ENCODE results near the gene CASP5.
A peak's percentile ranks its signal among the peaks of the same experiment; 100 is the strongest.
"Not testable (repeated sequence)": the region's sequence is repeated elsewhere in the genome, so short reads cannot be mapped to it uniquely, and the experiment has no call there.

Gene CASP5

DNA sequence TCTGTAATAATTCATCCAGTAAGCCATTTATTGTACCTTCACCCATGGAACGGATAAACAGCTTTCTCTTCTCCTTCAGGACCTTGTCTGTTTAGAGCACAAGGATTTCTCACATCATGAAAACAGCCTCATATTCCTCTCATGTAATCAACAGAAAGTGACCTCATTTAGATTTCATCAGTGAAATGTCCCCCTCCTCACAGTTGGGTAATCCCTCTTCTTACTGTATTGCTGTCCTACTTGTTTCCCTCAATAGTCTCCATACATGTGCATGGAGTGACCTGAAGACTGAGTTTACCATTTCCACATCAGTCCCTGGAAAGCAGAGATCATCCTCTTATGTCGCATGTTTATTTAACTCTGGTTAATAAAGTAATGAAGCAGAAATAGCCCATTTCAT lies 11.4 kb upstream of the CASP5 start:
- DNase-seq (ENCODE audit: insufficient read length, low spot score); FAIRE-seq: not testable (repeated sequence)

DNA sequence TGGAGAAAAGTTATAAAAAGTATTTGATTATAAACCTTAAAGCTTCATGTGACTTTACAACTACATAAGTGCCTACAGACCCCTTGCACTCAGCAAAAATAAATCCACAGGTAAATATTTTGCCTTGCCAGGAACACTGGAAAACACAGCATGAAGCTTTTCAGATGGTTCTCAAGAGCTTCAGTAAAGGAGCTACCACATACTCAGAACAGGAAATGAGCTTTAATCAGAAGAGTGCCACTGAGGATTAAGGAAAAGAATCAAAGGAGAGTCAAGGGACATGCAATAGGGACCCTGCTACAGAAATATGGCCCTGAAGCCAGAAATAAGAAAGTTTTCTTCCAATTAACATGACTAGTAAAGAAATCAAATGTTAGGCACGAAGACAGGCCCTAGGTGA lies 10.8 kb upstream of the CASP5 start:
- DNase-seq (ENCODE audit: insufficient read length, low spot score) (no peak), FAIRE-seq (no peak)

DNA sequence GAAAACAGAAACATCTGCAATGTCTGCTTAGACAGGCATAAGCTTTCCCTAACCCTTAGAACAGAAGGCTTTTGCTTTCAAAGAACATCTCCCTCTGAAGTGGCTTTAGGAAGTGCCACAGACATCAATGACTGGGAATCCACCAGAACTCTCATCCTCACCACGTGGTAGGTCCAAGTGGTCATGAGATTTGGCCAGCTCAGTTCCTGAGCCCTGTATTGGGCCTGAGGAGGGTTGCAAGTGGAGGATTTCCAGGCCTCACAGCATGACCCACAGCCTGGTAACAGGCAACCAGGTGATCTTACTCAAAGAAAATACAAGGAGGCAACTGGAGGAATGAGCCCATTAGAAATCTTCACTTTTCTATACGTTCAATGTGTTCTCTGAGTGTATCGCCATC lies 10.4 kb upstream of the CASP5 start:
- no peak for DNase-seq (ENCODE audit: insufficient read length, low spot score)
- FAIRE-seq, result no peak

DNA sequence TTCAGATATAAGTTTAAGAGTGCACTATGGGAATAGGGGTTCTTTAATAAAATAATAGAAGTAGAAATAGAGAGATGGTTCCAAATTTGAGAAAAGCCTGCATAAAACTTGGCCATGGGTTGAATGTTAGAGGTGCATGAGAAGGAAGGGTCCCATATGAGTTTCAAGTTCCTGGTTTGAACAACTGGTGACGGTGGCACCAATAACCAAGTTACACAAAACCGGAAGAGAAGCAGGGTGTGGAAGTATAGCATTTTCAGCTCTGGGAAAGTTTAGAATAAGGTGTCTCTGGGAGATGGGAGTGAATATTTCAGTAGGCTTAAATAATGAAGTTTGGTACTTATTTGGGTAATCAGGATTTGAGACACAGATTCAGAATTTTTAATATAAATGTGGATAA lies 9.5 kb upstream of the CASP5 start:
- FAIRE-seq, result no peak
- no peak for DNase-seq (ENCODE audit: insufficient read length, low spot score)

DNA sequence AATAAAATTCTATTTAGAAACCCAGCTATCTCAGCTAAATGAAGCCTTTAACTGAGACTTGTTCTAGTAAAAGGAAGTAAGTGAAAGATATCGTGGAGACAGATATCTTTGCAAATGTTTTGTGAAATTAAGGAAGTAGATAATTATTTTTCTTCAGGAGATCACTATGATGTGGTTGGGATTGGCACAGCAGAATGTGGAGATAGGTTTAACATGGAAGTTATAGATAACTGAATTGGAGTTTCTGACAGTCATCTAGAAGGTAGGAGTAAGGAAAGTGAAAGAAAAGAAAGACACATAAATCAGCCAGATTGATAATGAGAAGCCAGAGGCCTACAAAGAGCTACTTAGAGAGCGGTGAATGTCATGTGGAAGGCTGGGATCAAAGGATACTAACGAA lies 4.7 kb upstream of the CASP5 start:
- FAIRE-seq, result no peak
- DNase-seq (ENCODE audit: insufficient read length, low spot score), result no peak

DNA sequence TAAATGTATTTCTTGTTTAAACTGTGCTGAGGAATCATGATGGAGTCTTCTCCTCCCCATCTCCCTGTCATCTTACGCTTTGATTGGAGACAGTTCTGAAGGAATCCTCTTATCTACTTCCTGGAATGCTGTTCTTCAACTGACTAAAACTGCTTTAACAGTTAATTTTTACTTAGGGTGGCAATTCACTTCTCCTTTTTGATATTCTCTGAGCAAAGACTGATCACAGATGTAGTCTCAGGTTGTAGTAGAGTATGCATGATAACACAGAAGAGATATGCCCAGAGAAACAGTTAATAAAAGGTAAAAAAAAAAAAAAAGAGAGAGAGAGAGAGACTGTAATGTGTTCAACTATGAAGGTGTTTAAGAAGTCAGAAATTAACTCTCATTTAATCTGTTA lies 1.4 kb upstream of the CASP5 start:
- no peak for FAIRE-seq
- DNase-seq (ENCODE audit: insufficient read length, low spot score), result no peak

DNA sequence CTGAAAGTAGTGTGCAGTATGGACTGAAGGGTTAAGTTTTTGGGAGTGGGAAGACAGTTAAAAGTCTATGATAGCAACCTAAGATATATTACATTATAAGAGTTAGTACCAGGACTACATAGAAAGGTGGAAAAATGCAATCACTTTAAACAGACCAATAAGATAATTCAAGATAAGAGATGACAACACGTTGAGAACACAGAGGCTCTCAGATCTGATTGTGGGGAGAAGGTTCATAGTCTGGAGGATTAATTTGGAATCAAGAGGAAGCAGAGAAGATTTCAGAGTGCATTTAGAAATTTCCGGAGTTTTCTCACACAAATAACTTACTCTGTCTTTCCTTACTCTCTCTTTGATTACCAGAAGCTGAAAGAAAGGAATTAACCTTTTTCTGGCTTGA lies 441 bp downstream of the CASP5 start:
- FAIRE-seq, result peak; percentile 49

DNA sequence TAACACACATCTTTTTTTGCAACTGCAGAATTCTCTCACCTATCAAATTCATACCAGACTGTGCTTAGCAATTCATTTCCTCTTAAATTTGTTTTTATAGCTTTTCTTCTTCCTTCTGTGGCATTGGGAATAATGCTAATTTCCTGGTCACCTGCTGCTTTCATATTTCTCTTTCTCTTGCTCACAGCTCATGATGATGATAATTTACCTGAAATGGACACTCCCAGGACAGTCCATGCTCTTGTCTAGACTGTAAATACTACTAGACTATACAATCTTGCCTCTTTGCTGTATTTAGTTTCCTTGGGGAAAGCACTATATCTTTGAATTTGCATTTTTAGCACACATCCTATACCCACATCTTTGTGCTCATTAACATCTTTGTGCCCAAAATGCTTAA lies 15.5 kb downstream of the CASP5 start:
- no peak for DNase-seq (ENCODE audit: insufficient read length, low spot score)
- no peak for FAIRE-seq

More for the DNA sequence above, 441 bp downstream of the CASP5 start:
- no peak for DNase-seq (ENCODE audit: insufficient read length, low spot score)

DNA sequence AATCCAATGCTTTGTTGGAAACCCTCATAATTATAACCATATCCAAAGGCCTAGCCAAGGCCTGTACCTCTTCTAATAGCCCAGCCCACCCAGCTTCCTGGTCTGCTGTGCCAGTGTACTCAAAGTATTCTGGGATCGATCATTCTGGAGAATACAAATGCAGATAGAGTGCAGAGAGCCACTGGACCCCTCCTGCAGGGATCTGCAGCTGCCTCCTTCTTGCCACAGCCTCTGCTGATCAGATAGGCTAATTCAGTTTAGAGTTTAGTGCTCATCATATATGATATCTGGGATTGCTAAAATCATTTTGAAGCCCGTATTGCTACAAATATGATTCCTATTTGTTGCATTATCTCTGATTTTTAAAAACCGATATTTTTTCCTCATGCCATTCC lies 17.5 kb downstream of the CASP5 start:
- no peak for FAIRE-seq
- DNase-seq (ENCODE audit: insufficient read length, low spot score), result no peak

DNA sequence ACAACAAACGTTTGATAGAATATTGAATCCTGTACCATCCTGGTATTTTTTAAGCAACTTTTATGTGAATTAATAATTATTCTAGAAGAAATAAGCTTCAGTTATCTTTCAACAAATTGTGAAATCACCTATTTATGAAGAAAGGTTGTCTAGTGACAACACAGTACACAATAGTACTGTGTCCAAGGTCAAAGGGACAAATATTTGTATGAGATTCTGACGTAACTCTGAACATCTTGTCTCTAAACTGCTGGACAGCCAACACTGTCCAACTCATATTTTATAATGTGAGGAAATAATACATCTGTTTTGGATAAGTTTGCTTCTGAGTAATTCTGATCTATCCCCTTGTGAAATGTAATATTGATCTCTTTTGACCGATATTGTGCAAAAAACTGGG lies 18.9 kb downstream of the CASP5 start:
- peak; percentile 16 for FAIRE-seq
- DNase-seq (ENCODE audit: insufficient read length, low spot score), result no peak

DNA sequence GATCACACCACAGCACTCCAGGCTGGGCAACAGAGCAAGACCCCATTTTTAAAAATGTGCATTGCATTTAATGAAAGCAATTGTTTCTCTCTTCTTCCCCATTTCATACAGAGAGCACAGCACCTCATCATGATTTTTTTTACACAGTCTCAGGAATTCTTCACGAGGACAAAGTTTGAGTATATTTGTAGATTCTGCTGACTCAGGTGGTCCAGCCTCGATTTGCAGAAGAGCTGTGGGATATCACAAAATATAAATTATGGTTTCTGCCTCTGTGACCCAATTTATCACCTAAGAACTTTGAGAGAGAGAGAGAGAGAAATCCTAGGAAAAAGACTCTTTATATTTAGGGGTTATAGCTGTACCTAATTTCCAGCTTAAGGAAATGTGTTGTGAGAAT lies 19.8 kb downstream of the CASP5 start:
- DNase-seq (ENCODE audit: insufficient read length, low spot score) (no peak), FAIRE-seq (no peak)

DNA sequence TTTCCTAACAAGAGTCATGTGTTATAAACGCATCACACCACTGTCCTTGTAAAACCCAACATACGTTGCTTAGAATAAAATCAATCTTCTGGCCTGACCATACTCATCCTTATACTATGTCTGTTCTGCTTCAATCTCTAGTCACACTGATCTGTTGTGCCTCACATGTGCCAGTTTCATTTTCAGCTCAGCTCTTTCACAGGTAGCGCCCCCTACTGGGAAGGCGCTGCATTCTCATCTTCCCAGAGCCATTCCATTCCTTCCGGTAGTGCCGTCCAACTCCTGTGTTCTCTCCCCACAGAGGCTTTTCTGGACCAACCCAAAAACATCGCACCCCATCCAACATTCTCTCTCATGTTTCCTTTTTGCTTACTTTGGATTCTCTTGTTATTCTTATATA lies 22.2 kb downstream of the CASP5 start:
- FAIRE-seq, result no peak
- DNase-seq (ENCODE audit: insufficient read length, low spot score), result no peak

DNA sequence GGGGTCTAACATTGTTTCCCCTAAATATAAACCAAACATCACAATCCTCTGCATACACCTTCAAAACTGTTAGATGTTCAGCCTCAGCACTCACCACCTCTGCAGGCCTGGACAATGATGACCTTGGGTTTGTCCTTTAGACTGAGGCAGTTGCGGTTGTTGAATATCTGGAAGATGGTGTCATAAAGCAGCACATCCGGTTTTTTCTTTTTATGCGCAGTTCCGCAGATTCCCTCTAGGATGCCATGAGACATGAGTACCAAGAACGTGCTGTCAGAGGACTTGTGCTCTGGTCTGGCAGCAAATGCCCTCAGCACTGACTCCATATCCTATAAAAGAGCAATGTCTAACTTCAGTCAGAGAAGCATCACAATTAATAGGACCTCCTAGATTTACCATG lies 22.8 kb downstream of the CASP5 start:
- peak; percentile 10 for DNase-seq (ENCODE audit: insufficient read length, low spot score)
- FAIRE-seq, result peak; percentile 80

DNA sequence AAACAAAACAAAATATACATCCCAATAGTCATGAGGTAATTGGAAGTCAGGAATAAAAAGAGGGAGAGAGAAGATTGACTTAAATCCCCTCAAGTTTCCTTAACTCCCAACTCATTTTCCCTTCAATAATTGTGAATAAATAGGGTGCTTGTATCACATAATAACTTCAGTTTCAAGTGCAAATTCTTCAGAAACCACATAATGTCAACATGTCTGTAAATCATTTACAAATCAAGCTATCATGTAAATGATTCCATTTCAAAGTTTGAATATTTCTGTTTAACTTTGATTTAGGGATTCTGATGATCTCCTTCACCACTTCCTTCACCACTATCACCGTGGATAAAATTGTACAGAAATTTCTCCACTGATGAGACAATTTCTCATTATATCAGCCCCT lies 23.2 kb downstream of the CASP5 start:
- FAIRE-seq (no peak), DNase-seq (ENCODE audit: insufficient read length, low spot score) (no peak)

DNA sequence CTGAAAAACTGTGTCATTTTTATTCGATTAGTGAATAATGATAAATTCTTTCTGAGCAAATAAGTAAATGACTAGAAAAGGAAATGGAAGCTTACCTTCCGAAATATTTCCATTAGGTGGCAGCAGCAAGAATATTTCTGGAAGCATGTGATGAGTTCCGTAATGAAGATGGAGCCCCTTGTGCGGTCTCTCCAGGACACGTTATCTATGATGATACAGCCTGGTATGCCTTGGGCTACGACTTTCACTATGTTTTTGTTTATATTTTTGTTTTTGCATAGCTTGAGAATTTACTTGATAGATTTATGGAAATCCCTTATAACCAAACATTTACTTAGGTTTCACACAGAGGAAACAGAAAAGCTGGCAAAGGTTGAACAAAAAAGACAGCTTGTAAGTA lies 25.7 kb downstream of the CASP5 start:
- FAIRE-seq, result peak; percentile 33

DNA sequence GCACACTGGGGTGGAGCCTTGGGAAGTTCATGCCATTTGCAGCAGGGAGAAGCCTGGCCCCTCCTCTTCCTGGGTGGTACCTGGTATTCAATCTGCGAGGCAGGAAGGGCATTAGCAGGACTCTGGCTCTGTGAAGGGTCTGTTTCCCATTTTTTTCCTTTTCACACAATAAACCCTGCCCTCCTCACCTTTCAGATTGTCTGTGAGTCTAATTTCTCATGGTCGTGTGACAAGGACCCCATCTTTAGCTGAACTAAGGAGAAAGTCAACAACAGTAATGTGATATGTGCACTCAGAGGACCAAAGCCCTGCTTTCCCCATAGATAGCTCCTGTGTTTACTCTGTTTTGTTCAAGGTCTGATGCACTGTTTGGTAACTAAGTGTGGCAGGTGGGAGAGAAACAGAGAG lies 28.0 kb downstream of the CASP5 start:
- FAIRE-seq (no peak), DNase-seq (ENCODE audit: insufficient read length, low spot score) (no peak)

More for the DNA sequence above, 25.7 kb downstream of the CASP5 start:
- peak; percentile 22 for DNase-seq (ENCODE audit: insufficient read length, low spot score)

DNA sequence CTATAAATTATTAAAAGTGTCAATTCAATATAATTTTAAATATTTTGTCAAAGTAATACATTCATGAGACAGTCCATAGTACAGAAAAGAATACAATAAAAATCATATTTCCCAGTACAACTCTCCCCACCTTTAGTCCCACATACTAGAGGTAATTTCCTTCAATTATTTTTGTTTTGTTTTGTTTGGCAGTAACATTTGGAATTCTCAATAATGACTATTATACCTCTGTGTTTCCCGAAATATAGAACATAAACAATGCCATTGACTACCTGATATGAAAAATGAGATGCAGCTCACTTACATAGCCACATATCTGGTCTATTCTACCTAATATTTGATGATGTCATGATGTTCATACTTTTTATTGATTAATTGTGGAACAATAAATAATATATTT lies 30.2 kb downstream of the CASP5 start:
- no peak for FAIRE-seq

DNA sequence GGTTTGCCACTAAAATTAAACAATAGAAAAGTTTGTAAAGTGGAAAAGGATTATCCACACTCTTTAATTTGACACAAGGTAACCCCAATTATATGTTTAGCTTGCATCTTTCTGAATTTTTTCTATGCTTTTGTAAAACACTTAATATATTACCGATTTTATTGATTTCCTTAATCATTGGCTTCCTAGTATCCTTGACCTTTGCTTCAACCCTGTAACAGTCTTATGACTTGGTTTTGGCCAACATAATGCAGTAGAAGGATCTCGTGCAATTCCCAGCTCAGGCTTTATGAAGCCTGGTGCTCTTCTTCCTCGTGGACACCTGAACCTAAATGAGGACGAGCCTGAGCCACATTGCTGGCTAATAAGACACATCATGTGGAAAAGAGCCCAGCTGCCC lies 31.0 kb downstream of the CASP5 start:
- no peak for DNase-seq (ENCODE audit: insufficient read length, low spot score)

More for the DNA sequence above, 30.2 kb downstream of the CASP5 start:
- no peak for DNase-seq (ENCODE audit: insufficient read length, low spot score)

DNA sequence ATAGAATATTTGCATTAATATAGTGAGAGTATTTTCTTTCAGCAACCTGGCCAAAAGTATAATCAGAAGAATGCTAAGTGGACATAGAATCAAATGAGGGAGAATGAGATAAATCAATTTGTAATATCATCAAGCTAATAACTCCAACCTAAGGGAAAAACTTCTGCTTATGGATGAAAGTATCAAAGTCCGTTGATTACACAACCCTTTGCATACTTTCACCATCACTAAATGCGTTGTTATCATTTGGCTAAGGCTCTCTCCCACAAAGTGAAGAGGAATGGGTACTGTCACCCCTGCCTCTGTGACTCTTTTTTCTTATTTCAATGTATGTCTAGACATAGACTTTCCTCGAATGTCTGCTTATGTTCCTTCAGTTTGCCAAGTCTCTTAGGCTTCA lies 38.2 kb downstream of the CASP5 start:
- FAIRE-seq (no peak), DNase-seq (ENCODE audit: insufficient read length, low spot score) (no peak)

More for the DNA sequence above, 31.0 kb downstream of the CASP5 start:
- FAIRE-seq, result no peak

DNA sequence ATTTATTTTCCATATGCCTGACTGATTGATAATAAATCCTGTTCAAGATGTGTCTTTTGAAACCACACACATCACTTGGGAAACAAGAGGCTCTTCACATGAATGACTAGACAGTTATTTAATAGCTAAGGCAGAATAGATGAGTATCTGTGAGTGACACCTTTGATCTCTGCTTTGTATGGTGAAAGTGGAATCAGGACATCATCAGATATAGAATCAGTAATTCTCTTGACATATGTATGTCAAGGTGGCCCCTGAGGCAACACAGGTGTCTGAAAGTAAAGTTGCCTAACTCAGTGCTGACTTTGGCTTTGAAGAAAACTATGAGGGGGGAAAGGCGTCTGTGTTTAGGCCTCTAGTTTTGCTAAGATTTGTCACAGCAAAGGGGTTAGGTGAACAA lies 43.1 kb downstream of the CASP5 start:
- DNase-seq (ENCODE audit: insufficient read length, low spot score) (no peak), FAIRE-seq (no peak)

DNA sequence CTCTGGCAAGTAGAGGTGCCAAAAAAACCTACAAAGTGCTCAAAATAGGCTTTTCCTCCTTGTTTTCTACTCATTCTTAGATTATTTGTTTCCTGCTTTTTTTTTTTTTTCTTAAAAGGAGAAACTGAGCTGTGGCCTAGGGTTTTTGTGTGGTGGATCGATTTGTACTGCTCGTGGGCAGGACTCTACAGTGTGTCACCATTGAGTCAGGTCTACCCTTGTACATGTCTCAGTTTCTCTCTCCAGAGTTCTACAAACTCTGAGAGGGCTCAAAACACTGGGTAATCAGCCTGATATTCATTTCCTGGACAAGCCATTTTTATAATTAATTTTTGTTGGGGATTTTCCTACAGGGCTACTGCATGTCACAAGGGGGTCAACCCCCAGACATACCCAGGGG lies 49.4 kb downstream of the CASP5 start:
- no peak for FAIRE-seq
- DNase-seq (ENCODE audit: insufficient read length, low spot score), result no peak

DNA sequence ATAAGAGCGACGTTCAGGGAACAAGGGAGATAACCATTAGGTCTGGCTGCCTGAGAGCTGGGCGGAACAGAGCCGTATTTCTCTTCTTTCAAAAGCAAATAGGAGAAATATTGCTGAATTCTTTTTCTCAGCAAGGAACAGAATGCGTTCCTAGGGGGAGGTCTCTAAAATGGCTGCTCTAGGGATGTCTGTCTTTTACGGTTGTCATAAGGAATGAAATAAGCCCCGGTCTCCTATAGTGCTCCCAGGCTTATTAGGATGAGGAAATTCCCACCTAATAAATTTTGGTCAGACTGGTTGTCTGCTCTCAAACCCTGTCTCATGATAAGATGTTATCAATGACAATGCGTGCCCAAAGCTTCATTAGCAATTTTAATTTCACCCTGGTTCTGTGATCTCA lies 50.0 kb downstream of the CASP5 start:
- DNase-seq (ENCODE audit: insufficient read length, low spot score); FAIRE-seq: not testable (repeated sequence)

DNA sequence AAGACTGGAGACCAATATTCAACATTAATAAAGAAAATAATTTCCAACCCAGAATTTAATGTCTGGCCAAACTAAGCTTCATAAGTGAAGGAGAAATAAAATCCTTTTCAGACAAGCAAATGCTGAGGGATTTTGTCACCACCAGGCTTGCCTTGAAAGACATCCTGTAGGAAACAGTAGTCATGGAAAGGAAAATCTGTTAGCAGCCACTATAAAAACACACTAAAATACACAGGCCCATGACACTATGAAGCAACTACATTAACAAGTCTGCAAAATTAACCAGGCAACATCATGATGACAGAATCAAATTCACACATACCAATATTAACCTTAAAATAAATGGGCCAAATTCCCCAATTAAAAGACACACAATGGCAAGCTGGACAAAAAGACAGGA lies 52.2 kb downstream of the CASP5 start:
- FAIRE-seq (no peak), DNase-seq (ENCODE audit: insufficient read length, low spot score) (no peak)
